Muscle of back (tissue), 11 donors: ENCODE data around the gene IGFN1. TPM values are rescaled to one million over a fixed set of nuclear protein-coding genes. Genes with fewer than 3 reads are reported as not detected.
"Not testable (repeated sequence)": the region's sequence is repeated elsewhere in the genome, so short reads cannot be mapped to it uniquely, and the experiment has no call there.

ENCODE experiments used
- DNase-seq, 3 donors: peaks; one replicate each; pipeline versions ENCODE4 v3.0.0 to v3.0.0-alpha.2; 2013
- polyA plus RNA-seq, 10 donors: library from polyadenylated mRNA; unstranded; fragments of 120-200 nt; gene quantifications; one replicate each; pipeline ENCODE4 v1.2.1, GENCODE V29; 2013; ENCODE audit not compliant: insufficient read length in 10 of 10

Gene IGFN1
- polyA plus RNA-seq, 10 donors, result 1.6 to 8.0 (median 2.9) TPM

DNA sequence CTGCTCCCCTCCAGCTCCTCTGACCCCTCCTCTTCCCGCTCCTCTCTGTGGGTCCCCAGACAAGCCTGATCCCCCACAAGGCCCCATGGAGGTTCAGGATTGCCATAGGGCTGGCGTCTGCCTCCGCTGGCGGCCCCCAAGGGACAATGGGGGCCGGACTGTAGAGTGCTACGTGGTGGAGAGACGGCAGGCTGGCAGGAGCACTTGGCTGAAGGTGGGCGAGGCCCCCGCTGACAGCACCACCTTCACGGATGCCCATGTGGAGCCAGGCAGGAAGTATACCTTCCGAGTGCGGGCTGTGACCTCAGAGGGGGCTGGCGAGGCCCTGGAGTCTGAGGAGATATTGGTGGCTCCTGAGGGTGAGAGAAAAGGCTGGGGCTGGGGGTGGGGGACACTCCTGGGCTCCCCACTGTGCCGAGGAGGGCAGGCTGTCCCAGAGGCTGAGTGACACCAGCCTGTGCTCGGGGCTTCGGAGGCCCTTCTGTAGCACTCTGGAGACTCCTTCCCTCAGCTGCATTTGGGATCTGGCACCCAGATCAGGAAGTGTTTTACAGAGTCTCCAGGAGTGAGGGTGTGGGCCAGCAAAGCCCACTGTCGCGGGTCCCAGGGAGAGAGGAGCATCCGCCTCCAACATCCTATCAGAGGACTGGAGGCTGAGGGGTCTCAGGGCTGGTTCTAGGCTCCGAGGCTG is 25.9 kb downstream of the IGFN1 start:
- DNase-seq, result no peak

DNA sequence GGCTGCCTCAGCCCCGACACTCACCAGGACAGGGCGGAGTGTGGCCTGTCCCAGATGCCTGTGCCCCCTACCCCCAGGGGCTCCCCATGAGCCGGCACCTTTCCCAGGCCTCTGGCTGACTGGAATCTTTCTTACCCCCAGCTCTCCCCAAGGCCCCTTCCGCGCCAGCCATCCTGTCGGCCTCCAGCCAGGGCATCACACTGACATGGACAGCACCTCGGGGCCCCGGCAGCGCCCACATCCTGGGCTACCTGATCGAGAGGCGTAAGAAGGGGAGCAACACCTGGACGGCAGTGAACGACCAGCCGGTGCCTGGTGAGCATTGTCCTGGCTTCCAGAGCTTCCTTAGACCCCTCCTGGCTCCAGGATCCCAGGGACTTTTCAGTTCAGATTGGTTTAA is 26.5 kb downstream of the IGFN1 start:
- no peak for DNase-seq

DNA sequence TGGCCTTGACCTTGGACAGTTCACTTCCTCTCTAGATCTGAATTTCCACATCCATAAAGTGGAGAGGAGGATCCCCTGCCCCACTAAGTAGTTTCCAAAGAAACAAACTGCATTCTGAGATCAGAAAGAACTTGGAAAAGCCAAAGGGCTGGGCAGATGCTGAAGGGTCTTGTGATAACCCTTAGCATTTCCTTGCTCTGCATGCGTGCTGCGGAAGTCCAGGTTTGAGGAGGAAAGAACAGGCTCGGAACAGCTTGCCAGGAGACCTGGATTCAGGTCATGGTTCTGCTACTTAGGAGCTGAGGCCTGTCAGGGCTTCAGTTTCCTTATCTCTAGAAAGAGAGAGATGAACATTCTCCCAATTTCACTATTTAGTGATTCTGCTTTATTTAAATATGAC is 27.2 kb downstream of the IGFN1 start:
- DNase-seq, result no peak

DNA sequence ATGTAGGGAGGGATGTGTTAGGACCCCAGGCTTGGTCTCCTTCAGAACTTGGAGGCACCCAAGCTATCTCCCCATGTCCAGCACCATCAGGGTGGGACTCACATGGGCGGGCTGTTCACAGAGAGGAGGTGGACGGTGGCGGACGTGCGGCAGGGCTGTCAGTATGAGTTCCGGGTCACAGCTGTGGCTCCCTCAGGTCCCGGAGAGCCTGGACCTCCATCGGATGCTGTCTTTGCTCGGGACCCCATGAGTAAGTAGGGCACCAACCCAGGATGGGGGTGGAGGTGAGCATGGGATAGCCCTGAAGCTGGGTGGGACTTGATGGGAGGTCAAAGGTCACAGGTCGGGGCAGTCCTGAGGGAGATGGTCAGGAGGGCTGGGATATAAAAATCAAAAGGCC is 27.8 kb downstream of the IGFN1 start:
- DNase-seq, result no peak

DNA sequence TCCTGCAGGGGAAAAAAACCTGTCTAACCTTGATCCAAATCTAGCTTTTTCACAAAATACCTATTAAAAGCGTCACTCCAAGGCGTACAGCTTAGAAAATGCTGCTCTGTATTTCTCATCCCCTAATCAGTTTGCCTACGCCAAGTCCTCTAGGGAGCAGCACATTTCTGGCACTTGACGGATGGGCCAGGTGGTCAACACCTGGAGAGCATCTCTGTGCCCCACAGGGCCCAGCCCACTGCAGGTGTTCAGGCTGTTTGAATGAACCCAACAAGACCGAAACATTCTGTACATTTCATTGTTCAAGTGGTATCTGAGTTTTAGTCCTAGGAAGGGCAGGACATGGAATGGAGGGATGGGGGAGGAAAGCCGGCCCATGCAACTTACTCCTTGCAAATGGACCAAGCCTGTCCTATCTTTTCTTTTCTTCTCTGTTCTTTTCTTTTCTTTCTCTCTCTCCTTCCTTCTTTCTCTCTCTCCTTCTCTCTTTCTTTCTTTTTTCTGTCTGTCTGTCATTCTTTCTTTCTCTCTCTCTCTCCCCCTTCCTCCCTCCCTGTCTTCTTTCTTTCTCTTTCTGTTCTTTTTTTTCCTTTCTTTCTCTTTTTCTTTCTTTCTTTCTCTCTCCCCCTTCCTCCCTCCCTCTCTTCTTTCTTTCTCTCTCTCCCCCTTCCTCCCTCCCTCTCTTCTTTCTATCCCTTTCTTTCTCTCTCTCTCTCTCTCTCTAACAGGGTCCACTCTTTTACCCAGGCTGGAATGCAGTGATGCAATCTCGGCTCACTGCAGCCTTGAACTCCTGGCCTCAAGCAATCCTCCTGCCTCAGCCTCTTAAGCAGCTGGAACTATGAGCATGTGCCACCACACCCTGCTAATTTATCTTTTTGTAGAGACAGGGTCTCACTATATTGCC is 29.1 kb downstream of the IGFN1 start:
- no peak for DNase-seq

DNA sequence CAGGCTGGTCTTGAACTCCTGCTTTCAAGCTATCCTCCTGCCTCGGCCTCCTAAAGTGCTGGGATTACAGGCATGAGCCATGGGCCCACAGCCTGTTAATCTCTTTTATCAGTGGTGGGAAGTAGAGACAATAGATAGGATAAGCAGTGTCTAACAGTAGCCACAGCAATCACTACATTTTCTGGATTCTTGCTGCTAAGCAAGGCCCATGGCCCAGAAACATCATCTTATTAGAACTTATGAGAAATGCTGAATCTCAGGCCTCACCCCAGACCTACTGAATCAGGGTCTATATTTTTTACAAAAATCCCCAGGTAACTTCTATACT is 29.7 kb downstream of the IGFN1 start:
- DNase-seq, result no peak

DNA sequence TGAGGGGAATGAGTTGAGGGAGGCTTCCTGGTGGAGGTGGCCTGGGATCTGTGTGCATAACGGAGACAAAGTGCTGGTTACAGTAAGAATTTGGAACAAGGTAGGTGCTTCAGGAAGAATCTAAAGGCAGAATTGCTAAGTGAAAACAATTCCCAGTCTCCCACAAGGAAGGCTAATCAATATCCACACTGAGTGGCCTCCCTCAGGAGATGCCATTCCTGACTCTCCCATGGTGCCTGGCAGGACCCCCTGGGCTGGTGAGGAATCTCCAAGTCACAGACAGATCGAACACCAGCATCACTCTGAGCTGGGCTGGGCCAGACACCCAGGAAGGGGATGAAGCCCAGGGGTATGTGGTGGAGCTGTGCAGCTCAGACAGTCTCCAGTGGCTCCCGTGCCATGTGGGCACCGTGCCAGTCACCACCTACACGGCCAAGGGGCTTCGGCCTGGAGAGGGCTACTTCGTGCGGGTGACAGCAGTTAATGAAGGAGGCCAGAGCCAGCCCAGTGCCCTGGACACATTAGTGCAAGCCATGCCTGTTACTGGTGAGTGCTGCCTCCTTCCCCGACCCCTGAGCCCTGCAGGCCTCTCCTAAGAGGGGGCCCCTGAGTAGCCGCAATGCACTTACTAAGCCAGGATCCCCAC is 30.7 kb downstream of the IGFN1 start:
- DNase-seq, result no peak

DNA sequence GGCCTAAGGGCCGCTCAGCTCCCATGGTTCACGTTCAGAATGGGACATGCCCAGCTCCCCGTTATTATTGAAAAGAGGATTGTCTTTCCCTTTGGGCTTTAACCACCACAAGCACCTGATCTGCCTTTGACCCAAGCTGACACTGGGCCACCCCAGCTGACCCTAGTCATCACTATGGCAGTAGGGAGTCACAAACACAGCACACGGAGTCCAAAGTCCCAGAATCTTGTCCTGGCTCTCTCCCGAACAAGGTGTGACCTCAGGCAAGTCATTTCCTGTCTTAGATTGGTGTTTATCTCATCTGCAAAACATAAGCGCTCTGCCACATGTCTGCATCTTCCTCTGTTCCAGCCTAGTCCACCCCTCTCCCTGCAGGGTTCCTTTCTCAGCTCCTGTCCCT is 31.5 kb downstream of the IGFN1 start:
- no peak for DNase-seq

DNA sequence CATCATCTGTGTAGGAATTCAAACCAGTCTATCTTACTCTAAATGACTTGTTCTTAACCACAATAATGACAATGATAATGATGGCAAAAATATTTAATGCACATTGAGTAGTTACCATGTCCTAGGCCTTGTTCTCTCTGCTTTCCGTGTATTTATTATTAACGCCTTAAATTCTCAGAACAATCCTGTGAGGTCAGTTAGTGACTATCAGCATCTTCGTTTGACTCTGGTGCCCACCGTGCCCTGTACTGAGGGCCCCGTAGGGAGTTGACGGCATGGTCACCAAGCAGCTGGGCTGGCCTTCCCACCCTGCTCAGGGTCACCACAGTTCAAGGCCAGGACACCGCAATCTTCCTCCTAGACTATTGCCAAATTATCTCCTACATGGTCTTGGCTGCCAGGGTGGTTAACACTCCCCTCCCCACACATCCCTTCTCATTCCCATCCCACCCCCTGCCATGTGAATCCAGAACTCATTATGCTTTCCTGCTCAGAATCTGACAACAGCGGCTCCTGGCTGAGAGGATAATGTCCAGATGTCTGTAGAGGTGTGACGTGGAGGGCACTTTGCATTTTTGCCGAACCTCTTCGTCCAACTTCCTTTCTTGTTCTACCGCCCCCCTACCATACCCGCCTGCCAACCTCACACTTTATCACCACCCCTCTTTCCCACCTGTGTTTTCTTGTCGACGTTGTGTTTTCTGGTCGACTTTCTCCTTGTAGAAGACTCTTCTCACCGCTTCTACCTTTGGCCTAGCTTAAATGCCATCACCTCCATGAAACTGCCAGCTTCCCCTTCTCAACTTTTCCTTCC is 33.4 kb downstream of the IGFN1 start:
- no peak for DNase-seq

DNA sequence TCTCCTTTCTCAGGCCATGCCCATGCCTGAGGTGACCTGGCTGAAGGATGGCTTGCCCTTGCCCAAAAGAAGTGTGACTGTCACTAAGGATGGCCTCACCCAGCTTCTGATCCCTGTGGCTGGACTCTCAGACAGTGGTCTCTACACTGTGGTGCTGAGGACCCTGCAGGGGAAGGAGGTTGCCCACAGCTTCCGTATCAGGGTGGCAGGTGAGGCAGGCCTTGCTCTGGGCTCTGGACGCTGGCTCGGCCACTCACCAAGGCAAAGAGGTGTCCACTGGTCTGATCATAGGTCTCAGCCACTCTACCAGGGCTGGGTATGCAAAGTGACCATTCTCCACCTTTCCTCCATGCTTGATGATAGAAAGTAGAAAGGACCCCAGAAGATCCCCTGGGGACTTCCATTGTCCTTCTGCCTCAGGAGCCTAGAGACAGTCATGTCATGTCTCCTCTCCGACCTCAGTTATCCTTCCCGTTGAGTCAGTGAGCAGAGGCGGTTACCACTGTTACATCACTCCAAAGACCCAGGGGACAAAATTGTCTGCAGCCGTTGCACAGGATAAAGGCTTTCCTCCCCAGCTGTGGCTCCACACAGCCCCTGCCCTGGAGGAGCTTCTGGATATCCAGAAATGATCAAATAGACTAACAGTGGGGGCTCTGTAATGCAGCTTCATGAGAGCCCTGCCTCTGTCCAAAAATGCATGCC is 34.2 kb downstream of the IGFN1 start:
- peak in 1 of 3 donors; percentile 32 for DNase-seq

DNA sequence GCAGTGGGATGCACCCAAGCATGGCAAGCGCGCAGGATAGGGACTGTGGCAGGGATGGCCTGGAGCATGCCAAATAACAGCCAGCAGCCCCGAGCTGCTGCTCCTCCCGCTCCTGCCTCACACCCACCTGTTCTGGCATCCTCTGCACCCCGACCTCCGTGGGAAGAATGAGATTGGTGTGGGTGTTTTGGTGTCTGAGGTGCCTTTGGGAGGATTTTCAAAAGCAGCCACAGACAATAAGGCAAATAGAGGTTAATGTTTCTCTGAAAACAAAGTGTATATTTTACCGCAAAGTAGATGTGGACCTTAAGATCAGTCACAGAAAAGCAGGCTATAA is 35.5 kb downstream of the IGFN1 start:
- no peak for DNase-seq

DNA sequence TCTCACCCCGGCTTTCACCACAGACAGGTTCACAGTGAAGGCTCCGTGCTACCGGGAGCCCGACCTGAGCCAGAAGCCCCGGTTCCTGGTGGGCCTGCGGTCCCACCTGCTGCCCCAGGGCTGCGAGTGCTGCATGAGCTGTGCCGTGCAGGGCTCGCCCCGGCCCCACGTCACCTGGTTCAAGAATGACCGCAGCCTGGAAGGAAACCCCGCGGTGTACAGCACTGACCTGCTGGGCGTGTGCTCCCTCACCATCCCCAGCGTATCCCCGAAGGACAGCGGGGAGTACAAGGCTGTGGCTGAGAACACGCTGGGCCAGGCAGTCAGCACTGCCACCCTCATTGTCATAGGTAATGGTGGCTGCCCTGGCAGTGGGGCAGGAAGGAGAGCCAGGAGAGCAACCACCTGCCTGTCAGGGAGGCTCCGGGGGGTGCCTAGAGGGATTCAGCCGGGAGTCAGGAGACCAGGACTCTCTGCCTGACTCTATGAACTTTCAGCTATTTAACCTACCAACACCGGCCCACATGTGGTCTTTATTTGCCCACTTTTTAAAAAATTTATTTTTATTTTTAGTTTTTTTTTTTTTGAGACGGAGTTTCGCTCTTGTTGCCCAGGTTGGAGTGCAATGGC is 36.4 kb downstream of the IGFN1 start:
- no peak for DNase-seq

DNA sequence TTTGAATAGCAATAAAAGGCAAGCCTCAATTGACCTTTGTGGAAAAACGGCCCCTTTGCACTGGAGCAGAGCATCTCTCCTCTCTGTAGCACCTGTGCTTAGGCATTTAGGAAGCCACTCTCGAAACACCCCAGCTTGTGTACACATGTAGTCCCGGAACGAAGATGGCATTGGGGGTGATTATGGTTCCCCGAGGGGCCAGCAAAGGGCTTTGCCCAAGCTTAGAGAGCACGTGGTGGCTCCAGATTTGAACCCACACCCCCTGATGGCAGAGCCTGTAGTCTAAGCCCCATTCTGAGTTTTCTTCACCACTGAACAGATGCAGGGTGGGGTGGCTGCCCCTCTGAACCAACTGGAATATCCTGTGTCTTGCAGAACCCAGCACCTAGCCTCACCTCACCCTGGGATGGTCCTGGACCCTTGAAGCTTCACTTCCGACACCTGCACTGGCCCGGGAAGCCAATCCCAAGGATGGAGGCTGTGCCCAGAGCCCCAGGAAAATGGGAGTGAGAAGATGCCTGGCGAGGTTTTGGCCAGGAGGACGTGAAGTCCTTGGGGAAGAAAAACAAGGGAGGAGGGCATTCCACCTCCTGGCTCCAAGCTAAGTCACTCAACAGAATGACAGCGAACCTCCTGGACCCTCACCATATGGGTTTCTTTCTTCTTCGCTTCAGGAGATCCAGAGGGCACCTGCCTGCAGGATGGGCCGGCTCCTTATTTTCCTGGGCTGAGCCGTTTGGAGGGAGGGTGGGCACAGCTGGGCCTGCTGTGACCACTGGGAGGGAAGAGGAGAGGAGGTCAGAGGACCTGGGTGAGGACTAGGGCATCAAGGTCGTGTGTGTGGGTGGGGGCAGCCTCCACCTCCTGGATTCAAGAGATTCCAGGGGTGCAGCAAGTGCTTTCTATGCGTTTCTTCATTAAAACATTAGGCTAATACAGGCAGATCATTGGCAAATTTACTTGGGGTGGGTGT is 37.7 kb downstream of the IGFN1 start:
- DNase-seq, result no peak

DNA sequence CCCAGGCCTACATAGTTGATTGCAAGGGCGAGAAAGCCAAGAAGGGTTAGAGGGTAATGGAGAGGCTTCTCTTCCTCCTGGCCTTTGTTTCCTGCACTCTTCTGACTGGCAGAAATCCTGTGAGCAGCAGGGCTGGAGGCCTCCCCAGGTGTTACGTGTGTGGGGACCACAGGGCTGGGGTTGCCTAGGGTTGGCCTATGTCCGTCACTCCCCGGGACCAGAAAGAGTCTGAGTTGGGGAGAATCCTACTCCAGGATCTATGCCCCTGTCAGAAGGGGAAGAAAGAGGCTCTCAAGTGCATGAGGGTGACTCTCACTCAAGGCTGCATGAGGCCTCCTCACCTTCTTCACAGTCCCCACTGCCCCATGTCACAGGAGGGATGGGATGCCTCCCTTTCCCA is 38.5 kb downstream of the IGFN1 start:
- DNase-seq, result no peak

DNA sequence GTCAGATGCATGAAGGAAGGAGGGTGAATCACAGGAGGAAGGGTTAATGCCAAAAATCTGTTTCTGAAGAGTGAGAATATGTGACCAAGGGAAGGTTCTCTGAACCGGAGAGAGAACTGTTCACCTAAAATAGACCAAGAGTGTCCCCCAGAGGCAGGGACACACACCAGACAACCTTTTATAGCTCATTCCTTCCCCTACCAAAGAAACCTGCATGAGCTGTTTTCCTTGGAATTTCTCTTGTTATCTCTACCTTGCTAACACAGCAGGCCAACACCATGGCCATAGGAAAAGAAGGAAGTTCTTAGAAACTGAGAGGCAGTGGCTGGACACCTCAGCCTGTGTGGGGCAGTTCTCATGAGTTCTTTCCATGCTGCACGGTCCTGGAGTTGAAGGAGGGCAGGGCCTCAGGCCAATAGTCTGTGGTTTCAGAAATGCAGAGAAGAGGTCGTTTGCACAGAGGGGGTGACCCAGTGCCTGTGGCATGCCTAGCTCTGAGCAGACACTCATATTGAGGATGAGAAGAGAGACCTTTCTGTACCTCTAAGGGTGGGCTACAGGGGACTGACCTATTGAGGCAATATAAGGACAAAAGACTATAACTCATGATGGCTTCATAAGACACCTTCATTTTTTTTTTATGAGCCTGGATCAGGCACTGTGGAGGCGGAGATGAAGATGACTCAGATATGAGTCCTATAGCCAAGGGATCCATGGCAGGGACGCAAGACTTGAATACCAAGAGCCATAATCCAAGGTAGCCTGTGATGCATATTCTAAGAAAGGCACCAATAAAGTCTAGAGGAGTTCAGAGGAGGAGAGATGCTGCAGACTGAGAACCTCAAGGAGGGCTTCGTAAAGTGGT is 39.4 kb downstream of the IGFN1 start:
- DNase-seq, result no peak

DNA sequence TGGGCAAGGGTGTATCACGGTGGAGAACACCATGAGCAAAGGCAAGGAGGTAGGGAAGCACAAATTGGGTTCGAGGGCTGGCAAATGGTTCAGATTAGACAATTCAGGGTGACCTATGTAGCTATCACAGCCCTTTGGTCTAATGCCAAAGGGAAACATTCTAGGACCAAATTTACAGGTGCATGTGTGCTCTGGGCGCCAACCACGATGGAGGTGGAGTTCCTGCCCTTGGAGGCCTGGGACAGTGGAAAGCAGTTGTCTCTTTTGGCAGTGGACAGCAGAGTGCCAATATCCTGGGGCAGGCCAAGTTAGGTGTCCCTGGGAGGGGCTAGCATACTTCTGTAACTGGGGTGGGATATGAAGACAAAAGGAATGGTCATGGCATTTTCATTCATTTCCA is 40.1 kb downstream of the IGFN1 start:
- DNase-seq, result no peak

DNA sequence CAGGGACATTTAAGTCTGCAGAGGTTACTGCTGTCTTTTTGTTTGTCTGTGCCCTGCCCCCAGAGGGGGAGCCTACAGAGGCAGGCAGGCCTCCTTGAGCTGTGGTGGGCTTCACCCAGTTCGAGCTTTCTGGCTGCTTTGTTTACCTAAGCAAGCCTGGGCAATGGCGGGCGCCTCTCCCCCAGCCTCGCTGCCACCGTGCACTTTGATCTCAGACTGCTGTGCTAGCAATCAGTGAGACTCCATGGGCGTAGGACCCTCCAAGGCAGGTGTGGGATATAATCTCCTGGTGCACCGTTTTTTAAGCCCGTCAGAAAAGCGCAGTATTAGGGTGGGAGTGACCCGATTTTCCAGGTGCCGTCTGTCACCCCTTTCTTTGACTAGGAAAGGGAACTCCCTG is 49.0 kb downstream of the IGFN1 start:
- DNase-seq, result not testable (repeated sequence)

DNA sequence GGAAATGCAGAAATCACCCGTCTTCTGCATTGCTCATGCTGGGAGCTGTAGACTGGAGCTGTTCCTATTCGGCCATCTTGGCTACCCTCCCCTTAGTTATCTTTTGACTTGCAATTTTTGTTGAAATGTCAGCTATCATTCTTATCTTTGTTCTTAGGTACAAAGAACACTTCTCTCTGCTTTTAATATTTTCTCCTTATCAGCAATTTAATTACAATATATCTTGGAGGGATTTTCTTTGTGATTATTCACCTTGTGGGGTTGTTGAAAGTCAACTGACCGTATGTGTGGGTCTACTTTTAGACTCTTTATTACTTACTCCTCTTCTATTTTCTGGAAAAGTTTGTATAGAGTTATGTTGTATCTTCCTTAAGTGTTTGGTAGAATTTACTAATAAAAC is 49.5 kb downstream of the IGFN1 start:
- no peak for DNase-seq

DNA sequence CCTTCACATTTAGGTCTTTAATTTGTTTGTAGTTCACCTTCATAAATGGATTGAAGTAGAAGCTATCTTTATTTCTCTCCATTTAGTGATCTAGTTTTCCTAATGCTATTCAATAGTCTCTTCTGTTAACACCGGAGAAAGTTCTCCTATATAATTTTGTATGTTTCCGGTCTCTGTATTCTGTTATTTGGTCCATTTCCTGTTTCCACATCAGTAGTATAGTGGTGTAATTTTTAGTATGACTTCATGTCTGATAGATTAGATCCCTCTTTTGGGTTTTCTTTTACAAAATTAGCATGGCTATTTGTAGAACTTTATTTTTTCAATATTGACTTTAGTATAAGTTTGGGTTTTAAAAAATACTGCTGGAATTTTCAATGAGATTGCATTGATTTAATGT is 51.1 kb downstream of the IGFN1 start:
- no peak for DNase-seq
